Measurements from ENCODE around the gene SCN2B.

The SCN2B gene

GRCh38 chr11:118114266-118114665 lies 62.2 kb downstream of the SCN2B start:
- TF ChIP-seq, protein P1, sequence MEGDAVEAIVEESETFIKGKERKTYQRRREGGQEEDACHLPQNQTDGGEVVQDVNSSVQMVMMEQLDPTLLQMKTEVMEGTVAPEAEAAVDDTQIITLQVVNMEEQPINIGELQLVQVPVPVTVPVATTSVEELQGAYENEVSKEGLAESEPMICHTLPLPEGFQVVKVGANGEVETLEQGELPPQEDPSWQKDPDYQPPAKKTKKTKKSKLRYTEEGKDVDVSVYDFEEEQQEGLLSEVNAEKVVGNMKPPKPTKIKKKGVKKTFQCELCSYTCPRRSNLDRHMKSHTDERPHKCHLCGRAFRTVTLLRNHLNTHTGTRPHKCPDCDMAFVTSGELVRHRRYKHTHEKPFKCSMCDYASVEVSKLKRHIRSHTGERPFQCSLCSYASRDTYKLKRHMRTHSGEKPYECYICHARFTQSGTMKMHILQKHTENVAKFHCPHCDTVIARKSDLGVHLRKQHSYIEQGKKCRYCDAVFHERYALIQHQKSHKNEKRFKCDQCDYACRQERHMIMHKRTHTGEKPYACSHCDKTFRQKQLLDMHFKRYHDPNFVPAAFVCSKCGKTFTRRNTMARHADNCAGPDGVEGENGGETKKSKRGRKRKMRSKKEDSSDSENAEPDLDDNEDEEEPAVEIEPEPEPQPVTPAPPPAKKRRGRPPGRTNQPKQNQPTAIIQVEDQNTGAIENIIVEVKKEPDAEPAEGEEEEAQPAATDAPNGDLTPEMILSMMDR (conservative IDR thresholded peaks at IDR 0.05; ENCODE audit: low read depth): no peak
- no peak overlapping the region for H3K27ac ChIP-seq
- POLR2A ChIA-PET (ENCODE audit: low non-redundant PET): no interaction called here
- no peak for DNase-seq (ENCODE audit: low spot score)
- CTCF ChIA-PET: interaction anchor here (0.6 kb wide), 2 partner anchors 9 to 293 kb away, joined by 3 to 4 read pairs; no protein-coding TSS in a partner anchor

- DNase-seq (ENCODE audit: low spot score): no peak
- no peak overlapping the region for H3K27ac ChIP-seq
- CTCF ChIA-PET: no interaction called here
- POLR2A ChIA-PET (ENCODE audit: low non-redundant PET): no interaction called here
- TF ChIP-seq, protein P1 (conservative IDR thresholded peaks at IDR 0.05; ENCODE audit: low read depth): no peak
Measured at GRCh38 chr11:118112711-118113430, 63.6 kb downstream of the SCN2B start.

Data from RWPE1 (cell line).